ENCODE measurements around the gene LRP1B. TPM values are rescaled to one million over a fixed set of nuclear protein-coding genes. Genes with fewer than 3 reads are reported as not detected.

Gene LRP1B
- total RNA-seq, 2 donors from 2014 or later: 0.52 to 3.0 TPM

DNA sequence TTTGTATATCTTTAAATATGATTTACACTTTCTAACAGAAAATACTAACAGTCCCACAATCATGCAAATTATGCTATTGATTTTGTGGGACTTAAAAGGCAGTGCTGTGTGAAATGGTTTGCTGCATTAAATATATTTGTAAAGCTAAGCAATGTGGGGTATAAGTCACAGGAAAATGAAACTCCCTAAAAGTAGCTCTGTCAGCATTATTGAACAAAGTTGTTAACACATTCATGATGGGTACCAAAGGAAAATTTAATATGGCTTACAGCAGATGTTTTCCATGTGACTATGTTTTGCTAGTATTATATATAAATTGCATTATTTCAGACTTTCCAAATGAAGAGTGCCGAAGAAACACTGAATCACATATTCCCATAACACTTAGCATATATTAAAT lies 1450.0 kb downstream of the LRP1B start:
- Histone ChIP-seq H3K9me3 (no peaks in the 10 kb centered on the region), H3K27ac (no peak overlapping the region), H3K4me1 (no peaks in the 10 kb centered on the region), H3K4me3 (no peak overlapping the region), H3K27me3 (no peaks in the 10 kb centered on the region), H3K36me3 (replicated peaks in 1 of 2; ENCODE audit: insufficient read depth in 1 of 2, low read depth in 2 of 2) (no peaks in the 10 kb centered on the region)
- intact Hi-C loops (cut with DNase I): no loop called here
- ATAC-seq (no peak), DNase-seq (no peak)
- 77 to 87% methylated on average over 1 of the region's 1 CpG for WGBS, 2 donors
- TF ChIP-seq POLR2A (IDR thresholded peaks at IDR 0.05) (no peak), CTCF (IDR thresholded peaks at IDR 0.05) (no peak)

GRCh38 chr2:140679752-140680151 lies 1451.1 kb downstream of the LRP1B start:
- TF ChIP-seq POLR2A (IDR thresholded peaks at IDR 0.05): no peak
- TF ChIP-seq CTCF (IDR thresholded peaks at IDR 0.05): no peak
- no peaks in the 10 kb centered on the region for H3K4me1 ChIP-seq
- DNase-seq (no peak), ATAC-seq (no peak)
- no peaks in the 10 kb centered on the region for H3K27me3 ChIP-seq
- no peaks in the 10 kb centered on the region for H3K9me3 ChIP-seq
- H3K4me3 ChIP-seq: no peak overlapping the region
- H3K36me3 ChIP-seq (replicated peaks in 1 of 2; ENCODE audit: insufficient read depth in 1 of 2, low read depth in 2 of 2): no peaks in the 10 kb centered on the region
- no peak overlapping the region for H3K27ac ChIP-seq
- intact Hi-C loops (cut with DNase I): no loop called here
- 69 to 77% methylated on average over 4 of the region's 4 CpGs for WGBS, 2 donors

DNA sequence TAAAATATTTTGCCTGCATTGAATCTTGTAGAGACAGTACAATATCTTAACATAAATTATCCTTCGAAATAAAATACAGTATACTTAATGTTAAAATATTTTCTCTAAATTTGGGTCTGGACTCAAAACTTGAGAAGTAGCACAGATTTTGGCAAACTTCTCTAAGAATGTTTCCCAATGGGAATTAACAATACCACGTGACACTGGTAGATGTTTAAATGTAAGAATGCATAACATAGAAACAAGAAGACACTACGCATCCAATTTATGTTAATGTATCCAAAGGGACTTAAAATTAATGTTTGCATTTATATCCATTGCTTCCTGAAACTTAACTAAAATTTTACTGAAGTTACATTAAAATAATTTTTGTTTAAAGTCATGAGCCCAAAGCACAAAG lies 1460.9 kb downstream of the LRP1B start:
- Histone ChIP-seq H3K36me3 (replicated peaks in 1 of 2; ENCODE audit: insufficient read depth in 1 of 2, low read depth in 2 of 2) (no peaks in the 10 kb centered on the region), H3K4me1 (no peaks in the 10 kb centered on the region), H3K27me3 (no peaks in the 10 kb centered on the region), H3K4me3 (no peak overlapping the region), H3K27ac (no peak overlapping the region), H3K9me3 (no peaks in the 10 kb centered on the region)
- ATAC-seq (no peak), DNase-seq (no peak)
- WGBS, 2 donors: 70 to 75% methylated on average over 3 of the region's 3 CpGs
- intact Hi-C loops (cut with DNase I): no loop called here
- TF ChIP-seq CTCF (IDR thresholded peaks at IDR 0.05) (no peak), POLR2A (IDR thresholded peaks at IDR 0.05) (no peak)

- Histone ChIP-seq H3K27ac (no peak overlapping the region), H3K9me3 (no peaks in the 10 kb centered on the region), H3K36me3 (replicated peaks in 1 of 2; ENCODE audit: insufficient read depth in 1 of 2, low read depth in 2 of 2) (no peaks in the 10 kb centered on the region), H3K4me1 (no peaks in the 10 kb centered on the region), H3K4me3 (no peak overlapping the region), H3K27me3 (no peaks in the 10 kb centered on the region)
- no peak for TF ChIP-seq POLR2A (IDR thresholded peaks at IDR 0.05)
- TF ChIP-seq CTCF (IDR thresholded peaks at IDR 0.05): no peak
- WGBS, 2 donors: 48 to 54% methylated on average over 2 of the region's 2 CpGs
- intact Hi-C loops (cut with DNase I): no loop called here
- ATAC-seq: no peak
- no peak for DNase-seq
Observed at GRCh38 chr2:140667203-140667602, 1463.6 kb downstream of the LRP1B start.

GRCh38 chr2:140662504-140662903 lies 1468.3 kb downstream of the LRP1B start:
- Histone ChIP-seq H3K27me3 (no peaks in the 10 kb centered on the region), H3K9me3 (no peaks in the 10 kb centered on the region), H3K4me3 (no peak overlapping the region), H3K36me3 (replicated peaks in 1 of 2; ENCODE audit: insufficient read depth in 1 of 2, low read depth in 2 of 2) (no peaks in the 10 kb centered on the region), H3K4me1 (no peaks in the 10 kb centered on the region), H3K27ac (no peak overlapping the region)
- TF ChIP-seq POLR2A (IDR thresholded peaks at IDR 0.05) (no peak), CTCF (IDR thresholded peaks at IDR 0.05) (no peak)
- DNase-seq (no peak), ATAC-seq (no peak)
- 90 to 91% methylated on average over 1 of the region's 1 CpG for WGBS, 2 donors
- intact Hi-C loops (cut with DNase I): no loop called here
